Stimulated activated naive B cell treated with anti-CD40 and anti-IgM and Interleukin-4, amounts not matched to agents 10 μg/mL and 1 μg/mL and 100 μg/mL, for 72 hours (primary cell): ENCODE results near the gene UBE2D4.
"Not testable (repeated sequence)": the region's sequence is repeated elsewhere in the genome, so short reads cannot be mapped to it uniquely, and the experiment has no call there.

Experiments used
- ATAC-seq, 2 donors: fragments of 150-1000 bp; cut with Tn5 transposase; replicated peaks; 2 replicates each; pipeline ENCODE4 v1.10.0; 2021; ENCODE audit warnings: moderate library complexity in 1 of 2
- DNase-seq: peaks from one replicate; pipeline ENCODE4 v3.0.0; 2021
- H3K27ac Mint-ChIP-seq: one replicate; pipeline ENCODE4 v1.8.0; 2022; ENCODE audit warnings: mild to moderate bottlenecking, mixed read lengths
- H3K27me3 Mint-ChIP-seq, 2 donors: one replicate each; pipeline ENCODE4 v1.8.0; 2022; ENCODE audit warnings: mixed read lengths in 2 of 2
- H3K36me3 Mint-ChIP-seq, 2 donors: one replicate each; pipeline ENCODE4 v1.8.0; 2022; ENCODE audit warnings: mixed read lengths in 2 of 2, mild to moderate bottlenecking in 1 of 2
- H3K4me1 Mint-ChIP-seq, 2 donors: one replicate each; pipeline ENCODE4 v1.8.0; 2022; ENCODE audit warnings: mixed read lengths in 2 of 2, mild to moderate bottlenecking in 1 of 2
- H3K4me3 Mint-ChIP-seq, 2 donors: one replicate each; pipeline ENCODE4 v1.8.0; 2022; ENCODE audit warnings: mild to moderate bottlenecking in 2 of 2, mixed read lengths in 2 of 2, moderate library complexity in 1 of 2
- H3K9me3 Mint-ChIP-seq, 2 donors: one replicate each; pipeline ENCODE4 v1.8.0; 2022; ENCODE audit warnings: mixed read lengths in 2 of 2, mild to moderate bottlenecking in 1 of 2

Gene UBE2D4

GRCh38 chr7:43931346-43931745 lies 5.1 kb downstream of the UBE2D4 start:
- Mint-ChIP-seq H3K27ac (no peak overlapping the region), H3K4me1 (peaks cover 9 to 10% of the 10 kb centered on the region in 2 donors), H3K4me3 (no peak overlapping the region), H3K27me3 (no peaks in the 10 kb centered on the region), H3K9me3 (no peaks in the 10 kb centered on the region), H3K36me3 (peaks cover 4 to 8% of the 10 kb centered on the region in 2 donors)
- ATAC-seq (no peak), DNase-seq (no peak)

GRCh38 chr7:43933902-43934560 lies 7.8 kb downstream of the UBE2D4 start:
- no peak for DNase-seq
- no peak overlapping the region for H3K27ac Mint-ChIP-seq
- no peaks in the 10 kb centered on the region for H3K27me3 Mint-ChIP-seq
- no peaks in the 10 kb centered on the region for H3K9me3 Mint-ChIP-seq
- no peak overlapping the region for H3K4me3 Mint-ChIP-seq
- H3K4me1 Mint-ChIP-seq, result peaks cover 0 to 2% of the 10 kb centered on the region in 2 donors
- ATAC-seq, result no peak
- peaks cover 0 to 10% of the 10 kb centered on the region in 2 donors for H3K36me3 Mint-ChIP-seq

GRCh38 chr7:43937444-43937843 lies 11.2 kb downstream of the UBE2D4 start:
- H3K4me1 Mint-ChIP-seq, result peaks cover 0 to 2% of the 10 kb centered on the region in 2 donors
- no peak for DNase-seq
- ATAC-seq, result no peak
- no peak overlapping the region for H3K4me3 Mint-ChIP-seq
- H3K27ac Mint-ChIP-seq, result no peak overlapping the region
- H3K9me3 Mint-ChIP-seq, result no peaks in the 10 kb centered on the region
- H3K36me3 Mint-ChIP-seq, result peaks cover 0 to 11% of the 10 kb centered on the region in 2 donors
- H3K27me3 Mint-ChIP-seq, result no peaks in the 10 kb centered on the region

DNA sequence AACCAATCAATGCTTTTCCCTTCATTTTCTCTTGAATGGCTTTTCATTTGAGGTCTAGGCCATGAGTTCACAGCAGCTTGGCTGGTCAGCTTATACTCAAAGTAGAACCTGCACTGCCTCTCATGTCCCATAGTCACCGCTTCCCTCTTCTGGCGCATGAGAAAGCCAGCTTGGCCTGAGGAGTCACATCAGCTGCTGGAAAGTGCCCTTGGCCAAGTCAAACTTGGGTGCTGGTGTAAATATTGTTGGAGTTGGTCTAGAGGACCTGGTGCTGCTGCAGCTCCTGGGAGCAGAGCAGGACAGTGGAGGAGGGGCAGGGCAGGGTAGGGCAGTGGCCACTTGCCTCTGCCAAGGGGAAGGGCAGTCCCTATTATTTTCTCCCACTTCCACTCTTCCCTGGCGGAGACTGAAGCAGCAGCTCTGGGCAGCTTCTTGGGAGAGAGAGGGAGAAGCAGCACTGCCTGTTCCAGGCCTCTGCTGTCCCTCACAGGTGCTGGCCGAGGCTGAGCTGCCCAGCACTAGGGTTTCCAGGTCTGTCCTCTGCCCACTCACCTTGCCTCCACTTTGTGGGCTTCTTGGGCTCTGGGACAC lies 12.8 kb downstream of the UBE2D4 start:
- no peak for ATAC-seq
- H3K4me1 Mint-ChIP-seq, result peaks cover 0 to 2% of the 10 kb centered on the region in 2 donors
- H3K36me3 Mint-ChIP-seq, result peaks cover 2 to 20% of the 10 kb centered on the region in 2 donors
- no peak for DNase-seq
- no peak overlapping the region for H3K27ac Mint-ChIP-seq
- no peaks in the 10 kb centered on the region for H3K27me3 Mint-ChIP-seq
- no peak overlapping the region for H3K4me3 Mint-ChIP-seq
- H3K9me3 Mint-ChIP-seq, result no peaks in the 10 kb centered on the region

DNA sequence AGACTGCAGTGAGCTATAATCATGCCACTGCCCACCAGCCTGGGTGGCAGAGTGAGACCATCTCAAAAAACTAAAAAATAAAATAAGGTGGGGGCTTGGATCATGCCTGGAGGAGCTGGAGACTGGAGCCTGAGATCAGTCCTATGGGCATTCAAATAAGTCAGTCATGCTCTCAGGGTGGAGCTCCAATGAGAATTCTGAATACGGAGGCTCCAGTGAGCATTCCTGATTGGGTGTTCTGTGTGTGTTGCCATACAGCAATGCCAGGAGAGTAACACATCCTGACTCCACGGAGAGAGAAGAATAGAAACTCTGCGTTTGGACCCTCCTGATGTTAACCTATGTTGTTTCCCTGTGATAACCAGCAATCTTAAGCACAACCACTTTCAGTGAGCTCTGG lies 16.0 kb downstream of the UBE2D4 start:
- H3K4me3 Mint-ChIP-seq, result no peak overlapping the region
- H3K36me3 Mint-ChIP-seq, result peaks cover 6 to 33% of the 10 kb centered on the region in 2 donors
- no peak for ATAC-seq
- no peaks in the 10 kb centered on the region for H3K9me3 Mint-ChIP-seq
- no peak for DNase-seq
- peaks cover 0 to 2% of the 10 kb centered on the region in 2 donors for H3K4me1 Mint-ChIP-seq
- H3K27me3 Mint-ChIP-seq, result no peaks in the 10 kb centered on the region
- H3K27ac Mint-ChIP-seq, result no peak overlapping the region

- Mint-ChIP-seq H3K4me3 (no peak overlapping the region), H3K9me3 (no peaks in the 10 kb centered on the region), H3K27me3 (no peaks in the 10 kb centered on the region), H3K4me1 (peaks cover 0 to 2% of the 10 kb centered on the region in 2 donors), H3K36me3 (peaks cover 12 to 36% of the 10 kb centered on the region in 2 donors), H3K27ac (no peak overlapping the region)
- ATAC-seq (no peak), DNase-seq (no peak)
Observed at GRCh38 chr7:43942997-43943396, 16.8 kb downstream of the UBE2D4 start.

DNA sequence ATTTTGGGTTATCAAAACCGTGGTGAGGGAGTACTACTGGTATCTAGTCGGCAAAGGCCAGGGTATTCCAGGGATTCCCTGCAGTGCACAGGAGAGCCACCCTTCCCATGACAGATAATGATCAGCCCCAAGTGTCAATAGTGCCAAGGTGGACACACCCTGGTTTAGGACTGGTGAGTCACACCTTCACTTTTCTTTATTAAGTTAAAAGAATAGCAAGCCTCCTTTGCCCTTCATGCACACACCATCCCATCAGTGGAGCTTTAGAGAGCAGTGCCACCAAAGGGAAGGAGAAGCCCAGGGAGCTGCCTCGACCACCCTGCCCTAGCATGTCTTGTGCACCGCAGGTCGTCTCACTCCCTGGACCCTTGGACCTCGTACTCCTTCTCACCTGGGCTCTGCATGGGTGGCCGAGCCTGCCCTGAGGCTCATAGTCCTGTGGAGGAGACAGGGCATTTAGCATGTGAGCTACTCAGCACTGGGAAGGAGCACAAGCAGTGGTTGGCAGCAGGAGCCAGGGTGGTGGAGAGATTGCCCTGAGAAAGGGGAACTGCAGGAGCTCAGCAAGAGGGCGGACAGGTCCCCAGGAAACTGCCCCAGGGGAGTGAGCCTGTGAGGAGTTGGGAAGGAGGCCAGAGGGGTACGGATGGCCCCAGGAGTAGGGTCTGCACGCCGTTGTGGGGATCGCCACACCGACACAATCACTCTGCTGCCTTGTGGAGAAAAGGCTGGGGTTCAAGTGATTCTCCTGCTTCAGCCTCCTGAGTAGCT lies 17.4 kb downstream of the UBE2D4 start:
- DNase-seq, result no peak
- Mint-ChIP-seq H3K9me3 (no peaks in the 10 kb centered on the region), H3K27ac (peak overlapping the region; percentile 7), H3K4me1 (peaks cover 0 to 2% of the 10 kb centered on the region in 2 donors), H3K36me3 (peaks cover 12 to 39% of the 10 kb centered on the region in 2 donors), H3K27me3 (no peaks in the 10 kb centered on the region), H3K4me3 (no peak overlapping the region)
- ATAC-seq, result no peak

GRCh38 chr7:43944286-43944685 lies 18.1 kb downstream of the UBE2D4 start:
- Mint-ChIP-seq H3K27ac (no peak overlapping the region), H3K9me3 (no peaks in the 10 kb centered on the region), H3K27me3 (no peaks in the 10 kb centered on the region), H3K36me3 (peaks cover 12 to 35% of the 10 kb centered on the region in 2 donors), H3K4me1 (peaks cover 0 to 2% of the 10 kb centered on the region in 2 donors), H3K4me3 (no peak overlapping the region)
- no peak for ATAC-seq
- no peak for DNase-seq

DNA sequence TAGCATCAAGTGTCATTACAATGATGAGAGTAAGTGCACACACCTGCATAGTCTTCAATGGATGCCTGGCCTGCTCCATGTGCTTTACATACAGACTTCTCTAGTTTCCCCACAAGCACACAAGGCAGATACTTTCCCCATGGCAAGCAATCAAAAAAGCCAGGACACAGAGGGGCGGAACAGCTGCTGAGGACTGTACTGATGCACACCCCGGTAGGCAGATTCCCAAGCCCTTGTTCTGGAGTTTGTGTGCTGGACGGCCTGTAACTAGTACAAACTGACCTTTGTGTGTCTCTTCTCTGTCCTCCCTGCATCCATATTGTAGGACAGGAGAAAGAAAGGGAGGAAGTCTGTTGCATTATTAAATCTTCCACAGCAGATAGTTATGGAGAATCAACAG lies 25.8 kb downstream of the UBE2D4 start:
- ATAC-seq (no peak), DNase-seq (no peak)
- Mint-ChIP-seq H3K27ac (no peak overlapping the region), H3K4me1 (peaks cover 0 to 2% of the 10 kb centered on the region in 2 donors), H3K9me3 (no peaks in the 10 kb centered on the region), H3K4me3 (no peak overlapping the region), H3K36me3 (peaks cover 22 to 50% of the 10 kb centered on the region in 2 donors), H3K27me3 (no peaks in the 10 kb centered on the region)

GRCh38 chr7:43953071-43953470 lies 26.8 kb downstream of the UBE2D4 start:
- DNase-seq, result no peak
- no peak overlapping the region for H3K4me3 Mint-ChIP-seq
- no peak for ATAC-seq
- no peaks in the 10 kb centered on the region for H3K27me3 Mint-ChIP-seq
- H3K9me3 Mint-ChIP-seq, result no peaks in the 10 kb centered on the region
- H3K4me1 Mint-ChIP-seq, result peaks cover 0 to 2% of the 10 kb centered on the region in 2 donors
- H3K36me3 Mint-ChIP-seq, result peaks cover 16 to 40% of the 10 kb centered on the region in 2 donors
- no peak overlapping the region for H3K27ac Mint-ChIP-seq

DNA sequence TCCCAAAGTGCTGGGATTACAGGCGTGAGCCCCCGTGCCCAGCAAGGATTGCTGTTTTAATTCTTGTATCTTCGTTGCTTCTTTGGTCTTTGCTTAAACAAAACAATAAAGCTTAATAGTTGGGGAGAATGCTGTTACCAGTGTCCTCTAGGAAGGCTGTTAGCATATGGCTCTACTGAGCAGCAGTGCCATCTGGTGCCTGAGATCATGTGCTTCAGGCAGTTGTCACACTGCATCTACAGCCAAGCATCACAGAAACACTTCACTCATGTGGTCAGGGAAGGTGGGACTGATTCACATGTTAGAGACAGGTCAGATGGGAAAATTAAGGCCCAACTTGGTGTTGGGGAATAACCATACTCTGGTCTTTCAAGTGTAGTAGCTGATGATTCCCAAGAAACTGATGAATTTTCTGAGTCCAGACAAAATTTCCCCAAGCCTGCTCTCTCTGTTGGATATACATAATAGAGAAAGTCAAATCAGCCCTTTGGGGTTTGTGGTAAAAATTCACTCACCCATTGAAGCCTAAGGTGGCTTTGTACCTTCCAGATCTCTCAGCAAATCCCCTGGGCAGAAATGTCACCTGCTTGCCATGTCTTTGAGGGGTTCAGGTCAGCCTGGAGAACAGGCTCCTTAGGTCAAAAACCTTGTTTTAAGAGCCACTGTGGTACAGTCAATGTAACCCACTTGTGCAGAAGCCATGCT lies 28.4 kb downstream of the UBE2D4 start:
- H3K4me3 Mint-ChIP-seq, result no peak overlapping the region
- H3K36me3 Mint-ChIP-seq, result peaks cover 23 to 44% of the 10 kb centered on the region in 2 donors
- DNase-seq (no peak), ATAC-seq (peak; percentile 88 to 91)
- H3K27ac Mint-ChIP-seq, result no peak overlapping the region
- H3K4me1 Mint-ChIP-seq, result peaks cover 0 to 2% of the 10 kb centered on the region in 2 donors
- H3K9me3 Mint-ChIP-seq, result peaks cover 0 to 3% of the 10 kb centered on the region in 2 donors
- no peaks in the 10 kb centered on the region for H3K27me3 Mint-ChIP-seq

- Mint-ChIP-seq H3K4me3 (no peak overlapping the region), H3K27me3 (no peaks in the 10 kb centered on the region), H3K4me1 (peaks cover 0 to 2% of the 10 kb centered on the region in 2 donors), H3K27ac (no peak overlapping the region), H3K9me3 (peaks cover 0 to 3% of the 10 kb centered on the region in 2 donors), H3K36me3 (peaks cover 28 to 45% of the 10 kb centered on the region in 2 donors)
- no peak for ATAC-seq
- no peak for DNase-seq
Observed at GRCh38 chr7:43956027-43956426, 29.8 kb downstream of the UBE2D4 start.

DNA sequence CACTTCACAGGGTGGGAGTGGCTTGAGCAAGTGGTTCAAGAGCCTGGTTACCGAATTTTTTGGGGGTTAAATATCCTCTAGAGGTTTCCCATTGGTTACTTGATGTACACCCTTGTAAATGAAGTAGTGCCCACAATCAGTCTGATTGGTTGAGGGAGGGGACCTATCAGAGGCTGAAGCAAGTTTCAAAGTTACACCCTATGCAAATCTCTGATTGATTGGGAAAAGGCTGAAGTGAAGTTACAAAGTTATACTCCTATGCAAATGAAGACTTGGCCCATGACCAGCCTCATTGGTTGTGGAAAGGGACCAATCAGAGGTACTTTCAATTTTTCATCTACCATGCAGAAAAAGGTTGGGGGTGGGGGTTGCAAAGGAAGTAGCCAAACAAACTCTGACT lies 34.7 kb downstream of the UBE2D4 start:
- Mint-ChIP-seq H3K4me1 (no peaks in the 10 kb centered on the region), H3K36me3 (peaks cover 15 to 22% of the 10 kb centered on the region in 2 donors), H3K27me3 (no peaks in the 10 kb centered on the region), H3K4me3 (no peak overlapping the region), H3K27ac (no peak overlapping the region), H3K9me3 (peaks cover 0 to 3% of the 10 kb centered on the region in 2 donors)
- DNase-seq (no peak), ATAC-seq (no peak)

DNA sequence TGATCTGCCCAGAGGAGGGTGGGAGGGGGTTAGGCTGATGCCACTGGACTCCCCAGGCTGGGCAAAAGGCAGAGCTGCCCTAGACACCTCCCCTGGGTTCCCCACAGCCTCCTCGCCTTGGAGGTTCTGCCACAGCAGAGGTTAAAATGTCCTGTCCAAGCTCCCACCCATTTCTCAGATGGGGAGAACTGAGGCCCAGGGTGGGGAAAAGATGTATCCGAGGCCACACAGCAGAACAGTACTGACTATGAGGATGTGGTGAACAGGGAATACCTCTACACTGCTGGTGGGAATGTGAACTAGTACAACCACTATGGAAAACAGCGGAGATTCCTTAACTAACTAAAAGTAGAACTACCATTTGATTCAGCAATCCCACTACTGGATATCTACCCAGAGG lies 40.2 kb downstream of the UBE2D4 start:
- not testable (repeated sequence) for ATAC-seq

More for the DNA sequence above, 40.2 kb downstream of the UBE2D4 start:
- H3K27me3 Mint-ChIP-seq, H3K4me3 Mint-ChIP-seq, H3K4me1 Mint-ChIP-seq, H3K36me3 Mint-ChIP-seq, H3K27ac Mint-ChIP-seq, DNase-seq, H3K9me3 Mint-ChIP-seq: not testable (repeated sequence)
